GOT3 (cell line): ENCODE measurements around the gene VIPAS39.
"Not testable (repeated sequence)": the region's sequence is repeated elsewhere in the genome, so short reads cannot be mapped to it uniquely, and the experiment has no call there.

Source experiments
- DNase-seq: peaks from one replicate; lab custom pipeline; 2025; ENCODE audit warnings: mixed read lengths; lab: John Stamatoyannopoulos, UW

The VIPAS39 gene

GRCh38 chr14:77470224-77470870 lies 12.9 kb upstream of the VIPAS39 start:
- no peak for DNase-seq

- no peak for DNase-seq
Measured at GRCh38 chr14:77469539-77469938, 12.1 kb upstream of the VIPAS39 start.

- DNase-seq: no peak
Measured at GRCh38 chr14:77469067-77469505, 11.7 kb upstream of the VIPAS39 start.

- DNase-seq: no peak
Measured at GRCh38 chr14:77467801-77468200, 10.4 kb upstream of the VIPAS39 start.

- DNase-seq: no peak
Measured at GRCh38 chr14:77459072-77459723, 1.8 kb upstream of the VIPAS39 start.

GRCh38 chr14:77458249-77458950 lies 999 bp upstream of the VIPAS39 start:
- DNase-seq: no peak

GRCh38 chr14:77457115-77457521 lies 283 bp downstream of the VIPAS39 start:
- no peak for DNase-seq

GRCh38 chr14:77455966-77456640 lies 1.3 kb downstream of the VIPAS39 start:
- DNase-seq: no peak

- DNase-seq: no peak
Measured at GRCh38 chr14:77442196-77442595, 15.2 kb downstream of the VIPAS39 start.

- DNase-seq: no peak
Measured at GRCh38 chr14:77439861-77440260, 17.5 kb downstream of the VIPAS39 start.

GRCh38 chr14:77438596-77438995 lies 18.8 kb downstream of the VIPAS39 start:
- DNase-seq: no peak

- no peak for DNase-seq
Measured at GRCh38 chr14:77436042-77436441, 21.4 kb downstream of the VIPAS39 start.

GRCh38 chr14:77426396-77426795 lies 31.0 kb downstream of the VIPAS39 start:
- no peak for DNase-seq

- DNase-seq: no peak
Measured at GRCh38 chr14:77424862-77425261, 32.5 kb downstream of the VIPAS39 start.

GRCh38 chr14:77423423-77423822 lies 34.0 kb downstream of the VIPAS39 start, which contains the start of gene NOXRED1:
NOXRED1 (minus strand) TSS chr14:77423523; CDS start chr14:77422889, 634 bp downstream.
- DNase-seq: no peak

GRCh38 chr14:77421201-77421600 lies 36.2 kb downstream of the VIPAS39 start:
- no peak for DNase-seq

- DNase-seq: no peak
Measured at GRCh38 chr14:77416836-77417235, 40.6 kb downstream of the VIPAS39 start.

GRCh38 chr14:77416098-77416497 lies 41.3 kb downstream of the VIPAS39 start:
- DNase-seq: not testable (repeated sequence)

GRCh38 chr14:77415403-77416030 lies 41.9 kb downstream of the VIPAS39 start:
- DNase-seq: not testable (repeated sequence)

GRCh38 chr14:77409131-77409533 lies 48.3 kb downstream of the VIPAS39 start:
- DNase-seq: no peak

- DNase-seq: no peak
Measured at GRCh38 chr14:77407158-77407557, 50.2 kb downstream of the VIPAS39 start.

- DNase-seq: no peak
Measured at GRCh38 chr14:77406718-77407117, 50.7 kb downstream of the VIPAS39 start.
